K562 (cell line): ENCODE measurements around the gene CD2. TPM values are rescaled to one million over a fixed set of nuclear protein-coding genes. Genes with fewer than 3 reads are reported as not detected.
A peak's percentile ranks its signal among the peaks of the same experiment; 100 is the strongest.

Source experiments
- E2F5 ChIP-seq: sonication (generic); formaldehyde crosslinking; IDR thresholded peaks from 2 replicates; pipeline ENCODE4 v1.8.0; 2022; ENCODE audit warnings: mild to moderate bottlenecking, missing genetic modification reagents
- E2F6 ChIP-seq, 2 experiments: IDR thresholded peaks; 2 replicates each; pipeline ENCODE4 v1.6.1; 2011; ENCODE audit warnings: borderline replicate concordance in 1 of 2, control low read depth in 1 of 2, low read depth in 1 of 2, low read length in 1 of 2, mild to moderate bottlenecking in 1 of 2, mixed read lengths in 1 of 2, moderate library complexity in 1 of 2; ENCODE audit not compliant: insufficient read depth in 1 of 2, insufficient read length in 1 of 2, poor library complexity in 1 of 2, severe bottlenecking in 1 of 2; ENCODE audit errors: extremely low read depth in 1 of 2
- FOXO4 ChIP-seq: fragments of 450-650 bp; formaldehyde crosslinking; IDR thresholded peaks from 2 replicates; pipeline ENCODE4 v1.4.0; 2020; ENCODE audit warnings: mild to moderate bottlenecking, moderate library complexity
- KHSRP ChIP-seq: fragments of 450-650 bp; IDR thresholded peaks from 2 replicates; pipeline ENCODE4 v1.6.1; 2017
- NEUROD1 ChIP-seq: fragments of 150-350 bp; IDR thresholded peaks from 2 replicates; pipeline ENCODE4 v1.6.1; 2014; ENCODE audit warnings: borderline replicate concordance, low read length, low read depth; ENCODE audit not compliant: partially characterized antibody
- PRPF4 ChIP-seq: fragments of 200-400 bp; formaldehyde crosslinking; IDR thresholded peaks from one replicate; pipeline ENCODE4 v1.6.1; 2017; ENCODE audit warnings: low read length, low read depth, mild to moderate bottlenecking; ENCODE audit not compliant: insufficient read depth, poor library complexity, severe bottlenecking
- RBM14 ChIP-seq: fragments of 200-400 bp; formaldehyde crosslinking; IDR thresholded peaks from 2 replicates; pipeline ENCODE4 v1.6.1; 2018; ENCODE audit warnings: low read depth, mild to moderate bottlenecking, low read length, moderate library complexity, borderline replicate concordance; ENCODE audit not compliant: insufficient read depth
- ZNF175 ChIP-seq: fragments of 200-800 bp; sonication (Bioruptor generic); IDR thresholded peaks from 2 replicates; pipeline ENCODE4 v1.6.1; 2016; ENCODE audit warnings: low read depth, mild to moderate bottlenecking, missing genetic modification characterization, missing compliant biosample characterization
- ZNF212 ChIP-seq: fragments of 450-650 bp; formaldehyde crosslinking; IDR thresholded peaks from 2 replicates; pipeline ENCODE4 v1.4.0; 2020; ENCODE audit warnings: mild to moderate bottlenecking
- ZNF318 ChIP-seq, 2 experiments: fragments of 450-650 bp; IDR thresholded peaks; 2 replicates each; pipeline ENCODE4 v1.6.1; 2016; ENCODE audit warnings: mild to moderate bottlenecking in 2 of 2, borderline replicate concordance in 1 of 2, low read depth in 1 of 2, moderate library complexity in 1 of 2
- ZNF398 ChIP-seq: fragments of 250-450 bp; sonication (Bioruptor Pico); IDR thresholded peaks from 2 replicates; pipeline ENCODE4 v1.8.0; 2021; ENCODE audit warnings: moderate library complexity, mild to moderate bottlenecking, inconsistent platforms
- polyA plus RNA-seq, 8 experiments: library from polyadenylated mRNA; depleted of rRNA in 4 of 8; stranded (reverse) in 5 of 8; unstranded in 3 of 8; fragments of >200 nt; fragmentation: Nextera tagmentation in 2 of 8; fragmentation: Illumina TruSeq in 1 of 8; extraction: Ambion mirVana in 2 of 8; extraction: Trizol in 1 of 8; gene quantifications; 2 replicates each; pipeline versions ENCODE4 v1.2.1 to v1.2.3, GENCODE V29; 2011 to 2014; ENCODE audit warnings: inconsistent platforms in 1 of 8, missing spikeins in 1 of 8
- total RNA-seq, 7 experiments: library from RNA; depleted of rRNA in 6 of 7; stranded (reverse); fragments of >200 nt in 6 of 7; fragmentation: Illumina TruSeq in 2 of 7; extraction: Trizol in 2 of 7; gene quantifications; 2 replicates each; pipeline versions ENCODE4 v1.2.1 to v1.2.3, GENCODE V29; 2011 to 2021; ENCODE audit warnings: low replicate concordance in 1 of 7

CD2 gene
- total and polyA plus RNA-seq, 9 of the 15 experiments (the other 6 are each of a cell fraction or from before 2014, with no cell fraction given): 0.07 to 0.16 TPM; not detected in 7

- no peak for TF ChIP-seq ZNF318 (IDR thresholded peaks at IDR 0.05; ENCODE audit: borderline replicate concordance in 1 of 2, low read depth in 1 of 2)
- no peak for TF ChIP-seq RBM14
- no peak for TF ChIP-seq ZNF212 (CRISPR knock-in tag)
- TF ChIP-seq NEUROD1: no peak
- no peak for TF ChIP-seq PRPF4
- TF ChIP-seq E2F6 (IDR thresholded peaks at IDR 0.05; ENCODE audit: borderline replicate concordance in 1 of 2, extremely low read depth in 1 of 2, insufficient read depth in 1 of 2, insufficient read length in 1 of 2, low read depth in 1 of 2, low read length in 1 of 2, poor library complexity in 1 of 2, severe bottlenecking in 1 of 2): peak; percentile 45 to 84
- no peak for TF ChIP-seq ZNF398
- TF ChIP-seq ZNF175: peak; percentile 47; the same call in 1 of the 2 replicates
- TF ChIP-seq E2F5 (CRISPR knock-in tag): no peak
- TF ChIP-seq FOXO4: no peak
- TF ChIP-seq KHSRP: no peak
Measured at GRCh38 chr1:116762781-116763115, 8.5 kb downstream of the CD2 start (continued).
